Keratinocyte (primary cell): ENCODE data around the gene RASD2.

Experiments used
- CTCF ChIP-seq, 3 experiments: IDR thresholded peaks in 1 of 3; conservative IDR thresholded peaks in 1 of 3; optimal IDR thresholded peaks in 1 of 3; 2 replicates in 2 of 3; 3 replicates in 1 of 3; pipeline versions ENCODE3 to v1.5.1; 2011; ENCODE audit warnings: low read length in 3 of 3, mild to moderate bottlenecking in 3 of 3, moderate library complexity in 2 of 3, control low read depth in 1 of 3, inconsistent platforms in 1 of 3; ENCODE audit not compliant: insufficient read depth in 2 of 3; ENCODE audit errors: extremely low read depth in 1 of 3
- EZH2 ChIP-seq: IDR thresholded peaks from one replicate; pipeline ENCODE4 v1.6.1; 2012; ENCODE audit warnings: inconsistent platforms, mild to moderate bottlenecking, low read length, moderate library complexity

GRCh38 chr22:35578836-35579575, 38.4 kb downstream of the RASD2 start:
- TF ChIP-seq CTCF (optimal IDR thresholded peaks at IDR 0.05 in 1 of 3, IDR thresholded peaks at IDR 0.05 in 1 of 3, conservative IDR thresholded peaks at IDR 0.05 in 1 of 3; ENCODE audit: extremely low read depth in 1 of 3, insufficient read depth in 2 of 3, low read length in 3 of 3) = no peak
- TF ChIP-seq EZH2 = no peak
